RKO (cell line): ENCODE results near the gene VTI1A.
"Not testable (repeated sequence)": the region's sequence is repeated elsewhere in the genome, so short reads cannot be mapped to it uniquely, and the experiment has no call there.

Source experiments
- DNase-seq: peaks from one replicate; pipeline ENCODE4 v3.0.0-alpha.2; 2016; ENCODE audit warnings: low spot score

VTI1A gene

DNA sequence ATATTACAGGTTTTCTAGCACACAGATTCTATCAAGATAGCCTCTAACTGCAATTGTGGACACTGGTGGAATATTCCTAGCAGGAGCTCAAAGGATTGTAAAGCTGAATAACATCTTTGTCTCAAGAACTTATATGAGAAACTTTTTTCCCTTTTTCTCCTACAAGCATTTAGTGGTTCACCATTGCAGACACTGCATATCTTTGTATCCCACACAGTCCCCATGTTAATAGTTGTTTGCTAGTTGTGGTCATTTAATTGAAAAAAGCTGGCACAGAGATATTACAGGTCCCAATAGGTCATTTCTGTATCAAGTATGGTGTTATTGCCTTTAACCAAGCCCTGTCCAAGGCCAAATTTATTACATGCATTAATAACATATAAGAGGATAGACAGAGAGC lies 276.9 kb downstream of the VTI1A start:
- no peak for DNase-seq

DNA sequence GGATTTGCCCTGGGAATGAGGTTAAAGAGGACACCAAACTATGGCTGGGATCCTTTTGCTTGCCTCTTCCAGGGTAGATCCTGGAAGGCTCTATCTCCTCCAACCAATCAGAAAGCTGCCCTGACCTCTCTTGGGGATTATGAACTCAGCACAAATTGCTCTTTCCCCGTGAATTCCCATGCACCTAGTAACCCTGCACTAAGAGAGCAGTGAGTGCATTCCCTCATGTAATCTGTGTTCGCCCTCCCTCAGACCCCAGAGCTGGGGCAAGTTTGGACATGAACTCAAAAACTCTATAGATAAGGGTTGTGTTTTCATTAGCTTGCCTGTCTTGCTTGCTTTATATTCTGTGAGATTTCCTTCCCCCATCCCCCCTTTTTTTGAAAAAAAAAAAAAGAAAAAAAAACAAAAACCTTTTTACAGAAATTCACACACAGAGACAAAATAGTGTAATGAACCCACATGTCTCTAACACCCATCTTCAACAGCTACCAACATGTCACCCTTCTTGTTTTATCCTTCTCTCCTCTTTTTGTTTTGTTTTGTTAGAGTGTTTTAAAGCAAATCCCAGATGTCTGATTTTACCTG lies 277.5 kb downstream of the VTI1A start:
- DNase-seq: no peak

DNA sequence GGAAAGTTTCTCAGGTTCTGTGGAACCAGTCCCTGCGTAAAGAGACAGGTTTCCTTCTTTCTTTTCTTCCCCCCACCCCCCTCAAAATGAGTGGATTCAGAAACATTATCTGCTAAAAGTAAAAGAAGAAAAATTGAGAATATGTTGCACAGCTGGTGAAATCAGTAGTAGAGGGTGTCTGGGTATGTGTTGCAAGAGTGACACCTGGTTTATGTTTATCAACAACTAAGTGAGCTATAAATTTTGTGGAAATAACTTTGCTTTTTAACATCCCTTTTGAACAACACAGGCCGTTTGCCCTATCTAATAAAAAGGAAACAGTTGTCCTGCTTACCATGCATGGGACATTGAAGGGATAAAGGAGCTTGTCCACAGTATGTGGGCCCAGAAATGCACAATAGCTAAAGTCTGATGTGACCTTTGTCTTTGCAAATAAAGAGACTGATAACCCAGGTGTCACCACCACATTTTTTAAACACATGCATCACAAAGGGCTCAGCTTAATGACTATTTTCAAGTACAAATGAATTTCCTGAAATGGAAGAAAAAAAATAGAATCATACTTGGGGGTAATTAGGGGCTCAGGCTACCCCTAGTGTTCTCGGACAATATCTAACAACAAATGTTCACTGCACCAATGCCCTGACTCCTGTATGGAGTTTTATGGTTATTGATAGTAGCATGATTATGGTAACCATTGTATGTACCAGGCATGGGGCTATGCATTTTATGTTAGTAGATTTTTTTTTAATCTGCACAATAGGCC lies 281.3 kb downstream of the VTI1A start:
- DNase-seq: no peak

DNA sequence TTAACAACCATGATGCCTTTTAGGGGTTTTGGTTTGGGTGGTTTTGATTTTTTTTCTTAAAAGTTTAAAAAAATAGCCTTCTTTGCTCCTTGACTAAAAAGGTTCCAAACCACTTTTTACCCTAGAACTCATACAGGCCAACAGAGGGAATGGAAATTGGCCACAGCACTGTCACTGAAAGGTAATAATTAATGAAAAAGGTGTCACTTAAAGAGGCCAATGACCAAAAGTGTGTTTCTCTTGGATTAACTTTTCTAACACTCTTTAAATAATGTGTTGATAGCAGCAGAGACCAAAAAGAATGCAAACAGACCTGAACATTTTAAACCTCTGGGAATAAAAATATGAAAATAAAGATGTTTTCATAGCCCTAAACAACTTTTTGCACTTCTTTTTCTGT lies 282.0 kb downstream of the VTI1A start:
- no peak for DNase-seq

DNA sequence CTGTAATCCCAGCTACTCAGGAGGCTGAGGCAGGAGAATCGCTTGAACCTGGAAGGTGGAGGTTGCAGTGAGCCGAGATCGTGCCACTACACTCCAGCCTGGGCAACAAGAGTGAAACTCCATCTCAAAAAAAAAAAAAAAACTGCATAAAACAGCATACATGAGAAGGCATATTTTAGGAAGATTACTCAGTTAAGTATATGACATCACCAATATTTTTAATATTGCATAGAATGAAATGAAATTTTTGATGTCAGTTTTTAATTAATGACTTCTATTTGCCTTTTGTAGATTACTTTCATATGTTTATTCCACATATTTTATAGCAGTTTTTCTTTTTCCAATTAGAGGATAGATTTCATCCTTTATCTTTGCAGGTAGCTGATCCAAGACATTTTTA lies 284.4 kb downstream of the VTI1A start:
- DNase-seq: not testable (repeated sequence)

DNA sequence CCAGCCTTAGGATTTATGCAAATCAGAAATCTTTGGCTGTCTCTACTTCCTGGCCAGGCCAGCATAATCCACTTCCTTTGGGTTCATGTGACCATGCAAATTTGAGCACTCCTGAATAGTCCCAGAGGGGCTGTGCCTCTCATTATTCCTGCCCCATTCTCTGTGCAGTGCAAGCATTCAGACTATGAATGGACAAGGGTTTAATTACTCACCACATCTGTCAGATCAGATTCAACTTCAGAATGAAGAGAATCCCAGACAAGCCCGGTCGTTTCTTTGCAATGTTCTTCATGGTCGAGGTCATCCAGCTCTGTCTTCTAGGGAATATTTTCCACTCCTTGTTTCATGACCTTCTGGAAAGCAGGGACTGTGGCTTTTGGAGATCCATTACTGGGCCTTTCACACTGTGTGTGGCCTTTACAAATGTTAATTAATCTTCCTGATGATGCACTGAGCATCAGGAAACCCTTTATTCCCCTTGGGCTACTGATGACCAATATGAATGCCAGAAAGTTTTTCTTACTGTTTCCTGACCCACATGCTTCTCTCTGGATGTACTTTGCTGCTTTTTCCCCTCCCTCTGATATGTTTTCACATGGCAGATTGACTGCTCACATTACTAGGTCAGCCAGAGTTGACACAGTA lies 285.4 kb downstream of the VTI1A start:
- peak; percentile 1 for DNase-seq

DNA sequence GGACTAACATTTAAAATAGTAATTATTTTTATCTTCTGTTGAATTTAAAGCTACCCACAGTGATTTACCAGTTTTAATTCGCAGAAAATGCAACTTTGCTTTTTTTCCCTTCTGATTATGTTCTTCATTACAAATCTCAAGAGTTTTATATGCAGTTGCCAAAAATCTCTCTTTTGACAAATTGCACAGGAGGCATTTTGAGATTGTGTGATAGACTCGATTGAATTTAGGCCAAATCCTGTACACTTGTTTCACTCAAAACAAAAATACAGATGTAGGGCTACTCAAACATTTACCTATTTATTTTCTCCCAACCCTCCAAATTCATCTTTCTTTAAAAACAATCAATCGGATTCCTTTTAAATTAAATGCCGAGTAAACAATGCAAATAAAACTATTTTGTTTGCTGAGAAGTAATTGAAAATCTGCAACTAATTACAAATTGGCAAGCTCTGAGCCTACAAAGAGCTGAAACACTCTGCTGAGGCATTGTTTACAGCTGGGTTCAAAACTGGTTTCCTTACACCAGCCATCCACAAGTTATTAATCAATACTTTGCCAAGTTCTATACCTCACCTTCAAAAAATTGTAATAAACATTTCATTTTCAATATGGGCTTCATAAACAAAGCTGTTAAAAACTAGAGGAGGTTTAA lies 288.2 kb downstream of the VTI1A start:
- no peak for DNase-seq

DNA sequence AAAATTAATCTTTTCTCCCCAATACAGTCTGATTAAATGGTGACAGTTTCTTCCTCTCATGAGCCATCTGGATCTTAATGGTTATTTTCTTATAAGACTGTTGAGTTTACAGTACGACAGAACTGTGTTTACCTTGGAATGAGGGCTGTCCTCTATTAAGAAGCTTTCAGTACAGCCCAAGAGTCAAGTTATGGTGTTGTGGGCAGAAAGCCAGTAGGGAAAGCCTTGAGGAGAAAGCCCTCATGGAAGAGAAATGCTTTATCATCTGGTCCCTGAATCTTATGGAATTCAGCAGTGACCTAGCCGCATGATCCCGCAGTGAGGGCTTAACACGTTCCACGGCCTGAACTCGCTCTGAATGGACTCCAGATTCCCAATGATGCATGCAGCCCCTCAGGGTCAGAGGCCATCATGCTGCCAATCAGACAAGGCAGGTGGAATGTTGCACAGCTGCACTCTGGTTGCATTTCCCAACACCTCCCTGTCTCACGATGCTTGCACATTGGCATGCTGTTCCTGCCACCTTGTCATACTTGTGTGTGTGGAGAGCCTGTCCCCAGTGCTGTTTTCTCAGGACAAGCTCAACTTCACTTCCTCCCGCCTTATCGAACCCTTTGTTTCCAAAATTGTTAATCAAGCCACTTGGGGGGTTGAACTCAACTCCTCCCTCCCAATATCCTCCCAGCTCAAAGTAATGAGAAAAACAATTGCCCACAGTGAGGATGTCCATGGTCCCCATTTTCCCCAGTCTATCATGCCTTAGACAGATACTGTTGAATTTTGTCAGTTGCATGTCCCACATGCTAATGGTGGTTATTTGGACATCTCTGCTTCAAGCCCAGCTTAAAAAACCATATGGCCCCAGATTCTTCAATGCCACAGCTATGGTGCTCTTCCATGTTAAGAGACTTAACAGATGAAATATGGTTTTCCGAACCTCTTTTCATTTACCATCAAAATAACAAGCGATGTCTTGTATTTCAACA lies 291.9 kb downstream of the VTI1A start:
- DNase-seq: no peak

DNA sequence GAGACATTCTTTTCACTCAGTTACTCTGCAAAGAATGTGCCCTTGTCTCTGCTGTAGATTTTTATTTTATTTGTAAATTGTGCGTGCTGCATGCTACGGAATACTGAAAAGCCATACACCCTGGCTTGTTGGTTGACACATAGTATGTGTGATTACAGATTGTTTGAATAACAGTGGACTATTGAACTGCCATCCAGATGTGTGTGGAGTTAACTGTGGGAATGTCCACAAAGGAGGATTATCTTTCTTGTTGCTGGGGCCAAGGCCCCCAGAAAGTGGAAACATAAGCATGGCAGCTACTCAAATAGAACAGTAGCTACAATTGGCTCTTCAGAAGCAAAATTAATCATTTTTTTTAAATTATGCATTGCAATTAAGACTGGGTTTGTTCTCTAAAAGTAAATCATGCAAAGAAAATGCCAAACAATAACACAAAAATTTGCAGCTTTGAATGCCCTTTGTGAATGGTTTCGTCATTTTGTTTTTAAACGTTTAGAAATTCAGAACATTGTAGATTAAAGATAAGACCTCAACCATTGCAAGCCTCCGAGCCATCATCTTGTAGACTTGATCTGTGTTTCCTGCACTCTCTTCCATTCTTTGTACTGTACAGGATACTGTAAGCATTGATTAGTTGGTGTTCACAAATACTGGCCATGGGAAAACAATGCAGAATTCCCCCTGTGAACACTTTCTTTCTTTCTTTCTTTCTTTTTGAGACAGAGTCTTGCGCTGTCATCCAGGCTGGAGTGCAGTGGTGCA lies 292.8 kb downstream of the VTI1A start:
- no peak for DNase-seq

DNA sequence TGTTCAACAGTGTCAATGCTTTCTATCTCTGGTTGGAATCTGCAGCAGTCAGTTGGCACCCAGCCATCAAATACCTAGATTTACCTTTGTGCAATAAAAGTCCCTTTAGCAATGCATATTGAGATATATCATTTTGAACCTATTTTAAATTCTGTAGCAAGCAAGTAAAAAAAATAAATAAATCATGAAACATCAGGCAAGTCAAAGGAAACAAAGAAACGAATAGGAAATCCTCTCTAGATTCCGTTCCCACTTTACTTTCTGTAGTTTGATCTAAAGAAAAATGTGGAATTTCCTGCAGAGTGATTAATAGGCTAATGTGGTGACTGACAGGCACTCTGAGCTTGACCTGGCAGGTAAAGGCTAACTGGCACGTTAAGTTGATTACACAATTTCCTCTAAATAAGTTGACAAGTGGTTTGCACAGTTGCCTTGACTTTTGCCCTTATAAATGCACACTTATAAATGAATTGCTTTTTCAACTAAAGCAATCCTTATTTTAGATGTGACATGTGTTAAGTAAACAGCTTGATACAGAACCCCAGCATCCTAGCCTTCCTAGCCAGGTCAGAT lies 294.9 kb downstream of the VTI1A start:
- no peak for DNase-seq

DNA sequence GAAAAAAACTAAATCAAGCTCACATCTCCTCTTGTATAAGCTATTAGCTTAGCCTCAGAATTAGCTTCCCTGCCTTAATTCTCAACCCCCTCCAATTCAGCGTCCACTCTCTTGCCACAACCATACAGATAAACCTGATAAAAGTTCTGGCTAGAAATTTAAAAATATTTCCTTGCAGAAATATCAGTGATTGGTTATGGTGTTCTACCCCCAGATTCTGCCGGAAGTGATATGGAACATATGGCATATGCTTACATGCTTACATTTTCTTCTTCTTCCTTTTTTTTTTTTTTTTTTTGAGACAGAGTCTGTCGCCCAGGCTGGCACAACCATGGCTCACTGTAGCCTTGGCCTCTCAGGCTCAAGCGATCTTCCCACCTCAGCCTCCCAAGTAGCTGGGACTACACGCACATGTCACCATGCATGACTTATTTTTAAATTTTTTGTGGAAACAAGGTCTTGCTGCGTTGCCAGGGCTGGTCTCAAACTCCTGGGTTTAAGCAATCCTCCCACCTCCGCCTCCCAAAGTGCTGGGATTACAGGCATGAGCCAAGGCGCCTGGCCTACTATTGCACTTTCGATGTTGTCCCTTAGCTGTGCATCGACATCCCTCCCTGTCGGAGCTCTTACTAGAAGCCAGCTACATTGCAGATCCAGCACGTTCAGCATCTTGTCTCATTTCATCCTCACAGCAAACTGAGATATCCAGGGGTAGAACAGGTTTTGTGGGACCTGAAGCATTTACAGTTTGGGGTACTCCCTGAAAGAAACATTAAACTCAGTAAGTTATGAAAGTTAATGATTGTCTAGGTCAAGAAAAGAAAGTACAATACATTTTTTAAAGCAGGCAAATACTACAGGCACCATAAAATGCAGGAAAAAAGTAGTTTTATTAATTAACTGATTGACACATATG lies 297.4 kb downstream of the VTI1A start:
- no peak for DNase-seq

DNA sequence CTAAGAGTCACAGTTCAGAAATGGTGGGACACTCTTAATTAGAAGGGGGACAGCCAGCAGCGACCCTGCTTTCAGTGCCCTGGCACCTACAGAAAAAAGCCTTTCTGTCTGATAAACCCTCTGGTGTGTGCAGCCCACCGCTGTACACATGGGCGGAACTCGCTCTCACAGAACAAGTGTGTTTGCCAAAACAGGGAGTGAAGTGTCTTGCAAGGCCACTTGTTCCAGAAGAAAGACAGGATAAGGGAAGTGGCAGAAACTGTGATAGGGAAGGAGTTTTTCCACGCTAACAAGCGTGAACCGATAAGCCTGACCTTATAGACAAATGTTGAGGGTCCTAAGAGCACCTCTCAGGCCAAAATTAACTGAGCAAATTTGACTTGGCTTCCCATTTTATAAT lies 299.3 kb downstream of the VTI1A start:
- DNase-seq: no peak

DNA sequence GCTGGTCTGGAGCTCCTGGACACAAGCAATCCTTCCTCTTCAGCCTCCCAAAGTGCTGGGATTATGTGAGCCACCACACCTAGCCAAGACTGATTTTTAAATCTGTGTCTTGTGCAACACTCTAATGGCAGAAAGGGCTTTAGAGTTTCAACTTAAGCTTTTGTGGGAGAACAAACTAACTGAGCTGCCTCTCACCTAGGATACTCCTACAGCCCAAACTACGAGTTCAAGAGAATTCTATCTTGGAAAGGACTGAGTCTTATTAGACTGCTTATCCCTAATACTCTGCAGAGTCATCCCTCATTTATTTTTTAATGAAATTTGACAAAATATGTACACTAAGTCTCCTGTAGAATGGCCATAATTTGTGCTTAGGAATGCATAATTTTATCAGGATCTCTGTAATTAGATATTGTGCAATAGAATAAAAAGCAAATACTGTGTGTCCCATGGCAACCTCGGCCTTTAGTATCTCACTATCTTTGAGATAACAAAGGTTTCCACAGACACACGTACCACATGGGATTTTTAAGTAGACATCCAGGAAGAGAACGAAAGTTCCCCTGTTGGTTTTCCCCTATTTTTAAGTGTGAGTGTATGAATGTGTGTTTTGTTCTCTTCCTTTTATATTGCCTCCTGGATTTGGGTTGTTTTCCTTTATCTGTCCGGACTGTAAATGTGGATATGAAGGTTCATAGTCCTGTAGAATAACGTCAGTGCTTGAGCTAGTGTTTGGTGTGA lies 303.6 kb downstream of the VTI1A start:
- no peak for DNase-seq

DNA sequence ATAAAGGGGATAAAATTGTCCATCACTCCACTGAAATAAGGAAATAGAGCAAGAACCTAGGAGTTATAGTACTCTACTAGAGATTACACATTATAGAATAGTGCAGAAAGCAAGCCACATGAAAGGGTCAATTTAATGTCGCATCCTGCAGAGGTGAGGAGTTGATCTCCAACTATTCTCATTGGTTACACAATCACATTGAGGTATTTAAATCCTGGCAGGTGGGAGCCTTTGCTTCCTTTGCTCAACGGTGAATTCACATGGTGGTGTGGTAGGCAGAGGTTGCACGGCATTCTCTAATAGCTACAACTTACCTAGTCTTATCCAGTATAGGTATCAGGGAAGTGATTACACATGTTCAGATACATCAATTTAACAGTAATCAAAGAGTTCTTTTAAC lies 304.6 kb downstream of the VTI1A start:
- no peak for DNase-seq

DNA sequence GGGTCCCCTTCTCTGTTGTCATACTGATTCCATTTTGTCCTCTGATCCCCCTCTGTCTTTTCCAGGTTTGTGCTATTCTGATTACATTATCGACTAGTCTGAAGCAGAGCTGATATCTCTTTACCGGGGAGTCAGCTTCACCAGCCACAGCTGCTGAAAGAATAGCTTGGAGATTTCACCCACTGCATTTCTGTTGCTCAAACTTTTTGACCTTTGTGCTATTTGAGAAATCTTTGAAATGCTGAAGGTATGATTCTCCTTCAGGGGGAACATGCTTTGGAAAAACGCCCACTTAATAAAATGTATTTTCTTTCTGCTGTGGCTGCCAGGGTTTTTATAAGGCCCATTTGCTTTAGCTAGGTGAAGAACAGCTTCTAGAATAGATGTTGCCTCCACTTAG lies 305.3 kb downstream of the VTI1A start:
- DNase-seq: no peak

DNA sequence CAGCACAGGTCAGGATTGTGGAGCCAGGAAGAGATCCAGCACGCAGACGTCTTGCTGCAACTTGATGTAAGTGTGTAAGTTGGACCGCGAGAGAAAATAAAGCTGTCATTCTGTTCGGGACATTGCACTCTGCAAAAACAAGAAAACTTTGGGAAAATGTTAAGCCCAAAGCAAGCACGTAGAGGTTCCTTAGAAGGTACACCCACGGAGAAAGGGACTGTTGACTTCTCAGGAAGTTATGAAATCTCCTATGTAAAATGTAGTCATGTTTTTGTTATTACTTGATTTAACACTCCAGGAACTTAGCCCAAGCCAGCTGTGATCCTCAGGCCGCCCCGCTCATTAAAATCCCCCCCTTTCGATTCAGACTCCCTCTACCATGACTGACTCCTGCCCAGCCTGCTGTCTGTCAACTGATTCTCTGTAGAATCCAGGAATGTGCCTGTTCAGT lies 307.0 kb downstream of the VTI1A start:
- DNase-seq: no peak

DNA sequence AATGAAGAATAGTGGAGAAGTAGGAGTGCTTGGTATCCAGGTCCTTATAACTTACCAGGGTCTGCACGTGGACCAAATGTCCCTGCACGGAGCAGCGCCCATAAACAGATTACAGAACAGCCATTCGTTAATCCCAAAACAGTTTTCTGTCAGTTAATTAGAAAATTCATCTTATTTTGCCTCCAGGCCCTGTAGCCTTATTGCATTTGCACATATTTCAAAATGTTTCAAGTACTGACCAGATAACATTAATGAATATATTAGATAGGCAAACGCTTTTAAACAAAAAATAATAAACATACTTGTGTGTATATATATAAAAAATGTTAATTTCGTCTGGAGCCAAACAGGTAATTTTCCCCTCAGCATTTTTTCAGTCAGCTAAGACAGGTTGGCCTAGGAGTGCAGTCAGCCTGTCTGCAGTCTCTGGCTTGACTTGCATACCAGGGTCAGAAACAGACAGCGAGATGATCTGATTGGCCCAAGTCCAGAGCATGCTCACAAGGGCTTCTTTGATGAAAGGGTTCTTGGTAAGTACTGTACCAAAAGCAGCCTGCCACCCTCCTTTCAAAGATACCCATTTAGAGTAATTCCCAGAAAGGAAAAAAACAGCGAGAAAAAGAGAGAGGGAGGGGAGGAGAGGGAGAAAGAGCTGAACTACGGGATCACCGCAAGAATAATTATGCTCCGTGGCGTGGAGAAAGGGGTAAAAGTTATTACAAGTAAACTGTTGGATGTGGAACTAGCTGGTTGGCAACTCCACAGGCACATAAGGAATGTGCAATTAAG lies 308.6 kb downstream of the VTI1A start:
- no peak for DNase-seq

DNA sequence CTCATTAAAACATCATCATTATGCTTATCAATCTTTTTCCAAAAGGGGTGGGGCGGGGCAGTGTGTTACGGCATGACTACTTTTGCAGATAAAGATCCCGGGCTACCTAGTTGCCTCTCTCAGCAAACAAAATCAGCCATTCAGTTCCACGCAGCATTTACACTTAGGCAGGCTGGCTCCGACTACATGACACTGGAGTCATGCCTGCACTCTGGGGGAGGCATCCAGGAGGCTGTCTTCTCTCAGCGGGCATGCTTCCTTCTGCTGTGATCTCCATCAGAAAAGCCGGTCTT lies 309.2 kb downstream of the VTI1A start:
- DNase-seq: no peak
